GM21423 (cell line): Measurements from ENCODE around the gene MAL.
A peak's percentile ranks its signal among the peaks of the same experiment; 100 is the strongest.

ENCODE experiments used
- ATAC-seq: cut with Tn5 transposase; IDR thresholded peaks from one replicate; pipeline ENCODE4 v1.9.1; 2021; ENCODE audit warnings: mild to moderate bottlenecking, moderate library complexity; ENCODE audit not compliant: unreplicated experiment

The MAL gene

GRCh38 chr2:95059656-95060370 lies 34.3 kb downstream of the MAL start:
- no peak for ATAC-seq

- ATAC-seq: no peak
Observed at GRCh38 chr2:95060446-95061118, 35.1 kb downstream of the MAL start.

- no peak for ATAC-seq
Observed at GRCh38 chr2:95061119-95061512, 35.6 kb downstream of the MAL start.

GRCh38 chr2:95061601-95062183 lies 36.2 kb downstream of the MAL start:
- ATAC-seq: no peak

GRCh38 chr2:95062242-95063085 lies 37.0 kb downstream of the MAL start:
- peak; percentile 21 for ATAC-seq

- peak; percentile 76 for ATAC-seq
Observed at GRCh38 chr2:95063086-95063958, 37.8 kb downstream of the MAL start.

GRCh38 chr2:95068256-95068655 lies 42.7 kb downstream of the MAL start:
- ATAC-seq: no peak

GRCh38 chr2:95069465-95069864 lies 44.0 kb downstream of the MAL start:
- no peak for ATAC-seq

- no peak for ATAC-seq
Observed at GRCh38 chr2:95071856-95072255, 46.3 kb downstream of the MAL start.

- no peak for ATAC-seq
Observed at GRCh38 chr2:95072424-95072823, 46.9 kb downstream of the MAL start.

GRCh38 chr2:95073856-95074662 lies 48.6 kb downstream of the MAL start:
- ATAC-seq: no peak

- ATAC-seq: no peak
Observed at GRCh38 chr2:95074663-95075439, 49.3 kb downstream of the MAL start.

GRCh38 chr2:95075440-95076132 lies 50.1 kb downstream of the MAL start:
- ATAC-seq: no peak

- peak; percentile 84 for ATAC-seq
Observed at GRCh38 chr2:95076705-95077529, 51.4 kb downstream of the MAL start.

GRCh38 chr2:95077530-95077825 lies 52.0 kb downstream of the MAL start:
- ATAC-seq: no peak

GRCh38 chr2:95077861-95078603 lies 52.5 kb downstream of the MAL start:
- no peak for ATAC-seq

- no peak for ATAC-seq
Observed at GRCh38 chr2:95079199-95079683, 53.7 kb downstream of the MAL start.
